Breast epithelium (tissue), 4 donors: ENCODE data around the gene BICC1. TPM values are rescaled to one million over a fixed set of nuclear protein-coding genes. Genes with fewer than 3 reads are reported as not detected.

Source experiments
- DNase-seq, 2 donors: peaks; one replicate each; pipeline ENCODE4 v3.0.0-alpha.2; 2019; ENCODE audit warnings: low spot score in 2 of 2
- H3K27ac ChIP-seq, 2 donors: fragments of 200-600 bp; sonication (generic) in 1 of 2; one replicate each; pipeline ENCODE4 v1.5.1; 2016 to 2019; ENCODE audit warnings: mild to moderate bottlenecking in 1 of 2
- H3K27me3 ChIP-seq, 2 donors: fragments of 200-600 bp; sonication (generic) in 1 of 2; one replicate each; pipeline versions ENCODE4 v1.5.1 to v1.6.0; 2017 to 2019; ENCODE audit warnings: control low read depth in 1 of 2, mild to moderate bottlenecking in 1 of 2
- H3K36me3 ChIP-seq: fragments of 200-600 bp; one replicate; pipeline ENCODE4 v1.5.1; 2019
- H3K4me1 ChIP-seq, 2 donors: fragments of 200-600 bp; sonication (generic); one replicate each; pipeline ENCODE4 v1.5.1; 2016 to 2019; ENCODE audit warnings: control low read depth in 1 of 2
- H3K4me3 ChIP-seq, 3 donors: fragments of 200-600 bp; sonication (generic); 1 replicate in 2 of 3; 2 replicates in 1 of 3; pipeline ENCODE4 v1.5.1; 2016 to 2019; ENCODE audit warnings: mild to moderate bottlenecking in 3 of 3, moderate library complexity in 2 of 3
- H3K9me3 ChIP-seq, 2 donors: fragments of 200-600 bp; sonication (generic) in 1 of 2; one replicate each; pipeline ENCODE4 v1.5.1; 2016 to 2019; ENCODE audit warnings: control low read depth in 1 of 2
- CTCF ChIP-seq, 3 donors: fragments of 450-650 bp; IDR thresholded peaks; one replicate each; pipeline ENCODE4 v1.5.1; 2016 to 2017; ENCODE audit warnings: antibody characterized with exemption in 3 of 3, mild to moderate bottlenecking in 3 of 3, moderate library complexity in 3 of 3
- POLR2A ChIP-seq: fragments of 450-650 bp; IDR thresholded peaks from one replicate; pipeline ENCODE4 v1.6.1; 2016; ENCODE audit warnings: antibody characterized with exemption, mild to moderate bottlenecking, moderate library complexity
- POLR2AphosphoS5 ChIP-seq, 3 donors: sonication (generic); formaldehyde crosslinking; IDR thresholded peaks; one replicate each; pipeline ENCODE4 v1.6.1; 2017; ENCODE audit warnings: antibody characterized with exemption in 3 of 3
- intact Hi-C: fragments of 100-400 bp; cut with DNase I; formaldehyde crosslinking; loops from one replicate; pipeline ENCODE4 v1.15.1; 2023; ENCODE audit warnings: low total_unique reads
- total RNA-seq, 3 donors: library from RNA; depleted of rRNA; stranded (reverse); fragments of >200 nt; gene quantifications; one replicate each; pipeline ENCODE4 v1.1.0, GENCODE V29; 2016

The BICC1 gene
- total RNA-seq, 3 donors from 2014 or later: 24.3 to 35.5 (median 26.2) TPM

- no peak for TF ChIP-seq CTCF (IDR thresholded peaks at IDR 0.05)
- TF ChIP-seq POLR2A: no peak
- no peak for TF ChIP-seq POLR2AphosphoS5 (IDR thresholded peaks at IDR 0.05)
- Histone ChIP-seq H3K4me3 (no peak overlapping the region), H3K9me3 (no peaks in the 10 kb centered on the region), H3K36me3 (no peaks in the 10 kb centered on the region), H3K4me1 (no peaks in the 10 kb centered on the region), H3K27me3 (no peaks in the 10 kb centered on the region), H3K27ac (peak overlapping the region in 1 of 2 donors; percentile 40)
- intact Hi-C loops: no loop called here
- DNase-seq: no peak
These were observed 192.0 kb downstream of the BICC1 start for GRCh38 chr10:58704671-58705141.

DNA sequence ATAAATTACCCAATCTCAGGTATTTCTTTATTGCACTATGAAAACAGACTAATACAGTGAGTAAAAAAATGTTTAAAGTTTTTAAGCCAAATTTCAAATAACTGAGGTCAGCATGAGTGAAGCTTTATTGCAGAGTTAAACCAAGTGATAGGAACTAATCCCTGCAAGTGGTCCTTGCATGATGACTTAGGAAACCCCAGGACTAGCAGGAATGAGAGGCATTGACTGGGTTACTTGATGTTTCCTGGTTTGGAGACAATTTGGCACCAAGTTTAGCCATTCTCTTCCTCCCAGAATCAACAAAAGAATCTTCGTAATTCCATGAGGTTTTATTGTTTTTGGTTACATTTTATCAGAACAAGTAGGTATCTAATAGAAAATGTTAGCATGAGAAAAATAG lies 194.2 kb downstream of the BICC1 start:
- no peak overlapping the region for H3K27ac ChIP-seq
- H3K27me3 ChIP-seq: no peaks in the 10 kb centered on the region
- no peak for DNase-seq
- H3K9me3 ChIP-seq: no peaks in the 10 kb centered on the region
- no peaks in the 10 kb centered on the region for H3K4me1 ChIP-seq
- H3K36me3 ChIP-seq: no peaks in the 10 kb centered on the region
- no peak overlapping the region for H3K4me3 ChIP-seq
- TF ChIP-seq POLR2A: no peak
- TF ChIP-seq CTCF (IDR thresholded peaks at IDR 0.05): no peak
- no peak for TF ChIP-seq POLR2AphosphoS5 (IDR thresholded peaks at IDR 0.05)
- intact Hi-C loops: no loop called here

DNA sequence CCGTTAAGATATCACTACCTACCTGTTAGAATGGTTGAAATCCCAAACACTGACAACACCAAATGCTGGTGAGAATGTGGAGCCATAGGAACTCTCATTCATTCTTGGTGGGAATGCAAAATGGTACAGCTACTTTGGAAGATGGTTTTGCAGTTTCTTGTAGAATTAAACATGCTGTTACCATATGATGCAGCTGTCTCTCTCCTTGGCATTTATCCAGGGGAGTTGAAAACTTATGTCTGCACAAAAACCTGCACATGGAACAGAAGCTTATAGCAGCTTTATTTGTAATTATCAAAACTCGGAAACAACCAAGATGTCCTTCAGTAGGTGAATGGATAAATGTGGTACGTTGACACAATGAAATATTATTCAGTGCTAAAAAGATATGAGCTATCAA lies 199.5 kb downstream of the BICC1 start:
- Histone ChIP-seq H3K36me3 (no peaks in the 10 kb centered on the region), H3K4me1 (no peaks in the 10 kb centered on the region), H3K27me3 (no peaks in the 10 kb centered on the region), H3K4me3 (no peak overlapping the region), H3K9me3 (no peaks in the 10 kb centered on the region), H3K27ac (no peak overlapping the region)
- intact Hi-C loops: no loop called here
- no peak for DNase-seq
- no peak for TF ChIP-seq CTCF (IDR thresholded peaks at IDR 0.05)
- TF ChIP-seq POLR2AphosphoS5 (IDR thresholded peaks at IDR 0.05): no peak
- TF ChIP-seq POLR2A: no peak

GRCh38 chr10:58712982-58713381 lies 200.3 kb downstream of the BICC1 start:
- no peaks in the 10 kb centered on the region for H3K27me3 ChIP-seq
- no peak overlapping the region for H3K27ac ChIP-seq
- no peaks in the 10 kb centered on the region for H3K36me3 ChIP-seq
- no peaks in the 10 kb centered on the region for H3K9me3 ChIP-seq
- DNase-seq: no peak
- no peaks in the 10 kb centered on the region for H3K4me1 ChIP-seq
- intact Hi-C loops: no loop called here
- TF ChIP-seq POLR2AphosphoS5 (IDR thresholded peaks at IDR 0.05): no peak
- TF ChIP-seq CTCF (IDR thresholded peaks at IDR 0.05): no peak
- TF ChIP-seq POLR2A: no peak
- no peak overlapping the region for H3K4me3 ChIP-seq

- intact Hi-C loops: loop anchor here (2.0 kb wide), 1 partner anchor 40 kb away; no protein-coding TSS in a partner anchor
- Histone ChIP-seq H3K9me3 (no peaks in the 10 kb centered on the region), H3K4me1 (no peaks in the 10 kb centered on the region), H3K27me3 (no peaks in the 10 kb centered on the region), H3K36me3 (no peaks in the 10 kb centered on the region), H3K27ac (no peak overlapping the region), H3K4me3 (no peak overlapping the region)
- TF ChIP-seq CTCF (IDR thresholded peaks at IDR 0.05) (no peak), POLR2A (no peak), POLR2AphosphoS5 (IDR thresholded peaks at IDR 0.05) (no peak)
- no peak for DNase-seq
These were observed 201.7 kb downstream of the BICC1 start for GRCh38 chr10:58714409-58714808.
